ENCODE results near the gene TIGIT. TPM values are rescaled to one million over a fixed set of nuclear protein-coding genes. Genes with fewer than 3 reads are reported as not detected.

TIGIT gene
- total and polyA plus RNA-seq, 2 of the 13 experiments (the other 11 are each of a cell fraction or from before 2014, with no cell fraction given): not detected

- TF ChIP-seq, protein P1, sequence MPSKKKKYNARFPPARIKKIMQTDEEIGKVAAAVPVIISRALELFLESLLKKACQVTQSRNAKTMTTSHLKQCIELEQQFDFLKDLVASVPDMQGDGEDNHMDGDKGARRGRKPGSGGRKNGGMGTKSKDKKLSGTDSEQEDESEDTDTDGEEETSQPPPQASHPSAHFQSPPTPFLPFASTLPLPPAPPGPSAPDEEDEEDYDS (CRISPR knock-in tag; IDR thresholded peaks at IDR 0.05): no peak
- no peak for TF ChIP-seq ZNF335 (CRISPR knock-in tag; IDR thresholded peaks at IDR 0.05)
Observed at GRCh38 chr3:114270019-114270418, 23.8 kb upstream of the TIGIT start (continued).

DNA sequence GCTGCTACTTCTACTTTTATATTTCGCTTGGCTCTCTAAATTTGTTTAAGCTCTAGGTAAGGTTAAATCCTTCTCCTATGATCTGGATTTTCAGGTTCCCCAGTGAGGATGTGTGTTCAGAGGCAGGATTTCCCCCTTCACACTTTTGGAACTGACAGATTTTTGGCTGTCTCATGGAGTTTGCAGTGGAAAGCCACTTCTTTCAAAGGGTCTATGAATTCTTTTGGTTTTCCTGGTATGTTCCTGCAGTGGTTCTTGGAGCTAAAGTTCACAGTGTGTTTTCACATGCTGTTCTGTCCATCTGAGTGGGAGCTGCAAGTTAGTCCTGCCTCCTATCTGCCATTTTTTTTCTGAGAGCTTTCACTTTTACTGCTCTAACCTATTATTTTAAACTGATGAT lies 21.6 kb upstream of the TIGIT start:
- H3K79me2 ChIP-seq (ENCODE audit: insufficient read depth, low read length): no peaks in the 10 kb centered on the region
- H4K20me1 ChIP-seq (ENCODE audit: insufficient read depth, low read length): no peaks in the 10 kb centered on the region
- no peaks in the 10 kb centered on the region for H3K9me3 ChIP-seq (ENCODE audit: low read length)
- no peak overlapping the region for H2AFZ ChIP-seq (ENCODE audit: low read length)
- intact Hi-C loops (cut with micrococcal nuclease; ENCODE audit: unreplicated experiment) (no loop called here), in situ Hi-C loops (cut with HindIII; ENCODE audit: extremely low pct_ligation_motif_present, low pct_unique_long_range_greater_than_20kb) (no loop called here)
- 0% methylated on average over 1 of the region's 1 CpG for WGBS (ENCODE audit: low lambda C conversion rate)
- no peak overlapping the region for H3K4me3 ChIP-seq (replicated peaks in 1 of 3; ENCODE audit: insufficient read depth in 1 of 3, low read depth in 2 of 3, low read length in 3 of 3)
- TF ChIP-seq, protein P2, sequence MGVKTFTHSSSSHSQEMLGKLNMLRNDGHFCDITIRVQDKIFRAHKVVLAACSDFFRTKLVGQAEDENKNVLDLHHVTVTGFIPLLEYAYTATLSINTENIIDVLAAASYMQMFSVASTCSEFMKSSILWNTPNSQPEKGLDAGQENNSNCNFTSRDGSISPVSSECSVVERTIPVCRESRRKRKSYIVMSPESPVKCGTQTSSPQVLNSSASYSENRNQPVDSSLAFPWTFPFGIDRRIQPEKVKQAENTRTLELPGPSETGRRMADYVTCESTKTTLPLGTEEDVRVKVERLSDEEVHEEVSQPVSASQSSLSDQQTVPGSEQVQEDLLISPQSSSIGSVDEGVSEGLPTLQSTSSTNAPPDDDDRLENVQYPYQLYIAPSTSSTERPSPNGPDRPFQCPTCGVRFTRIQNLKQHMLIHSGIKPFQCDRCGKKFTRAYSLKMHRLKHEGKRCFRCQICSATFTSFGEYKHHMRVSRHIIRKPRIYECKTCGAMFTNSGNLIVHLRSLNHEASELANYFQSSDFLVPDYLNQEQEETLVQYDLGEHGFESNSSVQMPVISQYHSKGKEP (CRISPR knock-in tag; IDR thresholded peaks at IDR 0.05): no peak
- TF ChIP-seq, protein P3, sequence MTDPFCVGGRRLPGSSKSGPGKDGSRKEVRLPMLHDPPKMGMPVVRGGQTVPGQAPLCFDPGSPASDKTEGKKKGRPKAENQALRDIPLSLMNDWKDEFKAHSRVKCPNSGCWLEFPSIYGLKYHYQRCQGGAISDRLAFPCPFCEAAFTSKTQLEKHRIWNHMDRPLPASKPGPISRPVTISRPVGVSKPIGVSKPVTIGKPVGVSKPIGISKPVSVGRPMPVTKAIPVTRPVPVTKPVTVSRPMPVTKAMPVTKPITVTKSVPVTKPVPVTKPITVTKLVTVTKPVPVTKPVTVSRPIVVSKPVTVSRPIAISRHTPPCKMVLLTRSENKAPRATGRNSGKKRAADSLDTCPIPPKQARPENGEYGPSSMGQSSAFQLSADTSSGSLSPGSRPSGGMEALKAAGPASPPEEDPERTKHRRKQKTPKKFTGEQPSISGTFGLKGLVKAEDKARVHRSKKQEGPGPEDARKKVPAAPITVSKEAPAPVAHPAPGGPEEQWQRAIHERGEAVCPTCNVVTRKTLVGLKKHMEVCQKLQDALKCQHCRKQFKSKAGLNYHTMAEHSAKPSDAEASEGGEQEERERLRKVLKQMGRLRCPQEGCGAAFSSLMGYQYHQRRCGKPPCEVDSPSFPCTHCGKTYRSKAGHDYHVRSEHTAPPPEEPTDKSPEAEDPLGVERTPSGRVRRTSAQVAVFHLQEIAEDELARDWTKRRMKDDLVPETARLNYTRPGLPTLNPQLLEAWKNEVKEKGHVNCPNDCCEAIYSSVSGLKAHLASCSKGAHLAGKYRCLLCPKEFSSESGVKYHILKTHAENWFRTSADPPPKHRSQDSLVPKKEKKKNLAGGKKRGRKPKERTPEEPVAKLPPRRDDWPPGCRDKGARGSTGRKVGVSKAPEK (CRISPR knock-in tag; IDR thresholded peaks at IDR 0.05; ENCODE audit: borderline replicate concordance): no peak
- no peak for TF ChIP-seq GATAD2A (CRISPR knock-in tag; IDR thresholded peaks at IDR 0.05)
- TF ChIP-seq, protein P4, sequence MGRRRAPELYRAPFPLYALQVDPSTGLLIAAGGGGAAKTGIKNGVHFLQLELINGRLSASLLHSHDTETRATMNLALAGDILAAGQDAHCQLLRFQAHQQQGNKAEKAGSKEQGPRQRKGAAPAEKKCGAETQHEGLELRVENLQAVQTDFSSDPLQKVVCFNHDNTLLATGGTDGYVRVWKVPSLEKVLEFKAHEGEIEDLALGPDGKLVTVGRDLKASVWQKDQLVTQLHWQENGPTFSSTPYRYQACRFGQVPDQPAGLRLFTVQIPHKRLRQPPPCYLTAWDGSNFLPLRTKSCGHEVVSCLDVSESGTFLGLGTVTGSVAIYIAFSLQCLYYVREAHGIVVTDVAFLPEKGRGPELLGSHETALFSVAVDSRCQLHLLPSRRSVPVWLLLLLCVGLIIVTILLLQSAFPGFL (CRISPR knock-in tag; IDR thresholded peaks at IDR 0.05): no peak
- TF ChIP-seq HOXA5 (CRISPR knock-in tag; IDR thresholded peaks at IDR 0.05): no peak
- TF ChIP-seq IKZF4 (CRISPR knock-in tag; IDR thresholded peaks at IDR 0.05; ENCODE audit: borderline replicate concordance, low read depth, not compliant biosample characterization): no peak
- FAIRE-seq: no peak
- no peak for ATAC-seq
- no peaks in the 10 kb centered on the region for H3K36me3 ChIP-seq (replicated peaks in 1 of 2; ENCODE audit: control insufficient read depth in 1 of 2, insufficient read depth in 2 of 2, low read length in 2 of 2)
- DNase-seq (ENCODE audit: low spot score): no peak
- H3K4me2 ChIP-seq (ENCODE audit: low read depth, low read length): no peak overlapping the region
- no TSS peak for BruUV-seq (replicated peaks)
- POLR2A ChIA-PET: no interaction called here
- no peak overlapping the region for H3K27ac ChIP-seq (ENCODE audit: extremely low read length, insufficient read depth, low read length)
- H3K27me3 ChIP-seq (ENCODE audit: control insufficient read depth in 1 of 2, insufficient read depth in 2 of 2, low read length in 2 of 2): no peaks in the 10 kb centered on the region
- H3K4me1 ChIP-seq (ENCODE audit: insufficient read depth, low read length): no peaks in the 10 kb centered on the region
- CTCF ChIA-PET (ENCODE audit: low intra/inter-chr PET ratio, low total read pairs): no interaction called here
- H3K9ac ChIP-seq (ENCODE audit: insufficient read depth, low read depth, low read length): no peak overlapping the region

Measured in HepG2 (cell line).